Bone marrow (tissue), 2 donors: ENCODE measurements around the gene TRABD2A.

Source experiments
- DNase-seq, 2 donors: peaks; one replicate each; lab custom pipeline; 2025; lab: John Stamatoyannopoulos, UW

TRABD2A gene

DNA sequence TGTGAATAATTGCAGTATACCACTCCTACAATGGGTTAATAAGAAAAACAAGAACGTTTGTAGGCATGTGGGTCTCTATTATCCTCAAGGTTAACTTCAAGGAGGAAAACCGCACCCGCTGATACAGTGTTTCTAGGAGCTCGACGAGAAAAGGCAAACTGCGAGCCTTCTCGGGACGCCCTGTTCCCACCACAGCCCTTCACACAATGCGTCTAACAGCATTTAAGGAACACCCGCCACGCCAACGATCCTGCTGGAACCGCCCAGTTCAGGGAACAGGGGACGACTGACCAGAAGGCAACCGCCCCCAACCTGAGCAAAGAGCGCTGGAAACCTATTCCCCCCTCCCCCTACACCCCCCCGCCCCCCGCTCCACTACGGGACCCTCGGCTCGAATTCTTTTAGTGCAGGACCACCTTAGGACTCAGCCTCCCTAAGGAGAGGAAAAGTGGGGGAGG is 23.9 kb upstream of the TRABD2A start:
- DNase-seq = no peak

DNA sequence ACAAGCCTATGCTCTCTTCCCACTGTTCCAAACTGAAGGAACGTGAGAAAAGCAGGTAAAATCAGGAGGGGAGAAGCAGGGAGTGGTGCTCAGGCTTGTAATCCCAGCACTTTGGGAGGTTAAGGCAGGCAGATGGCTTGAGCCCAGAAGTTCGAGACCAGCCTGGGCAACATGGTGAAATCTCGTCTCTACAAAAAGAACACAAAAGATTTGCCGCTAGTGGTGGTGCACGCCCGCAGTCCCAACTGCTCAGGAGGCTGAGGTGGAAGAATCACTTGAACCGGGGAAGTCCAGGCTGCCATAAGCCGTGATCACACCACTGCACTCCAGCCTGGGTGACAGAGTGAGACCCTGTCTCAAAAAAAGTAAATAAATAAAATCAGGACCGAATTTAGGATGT is 23.3 kb upstream of the TRABD2A start:
- no peak for DNase-seq

- no peak for DNase-seq
Measured at GRCh38 chr2:84902526-84902925, 21.6 kb upstream of the TRABD2A start.

DNA sequence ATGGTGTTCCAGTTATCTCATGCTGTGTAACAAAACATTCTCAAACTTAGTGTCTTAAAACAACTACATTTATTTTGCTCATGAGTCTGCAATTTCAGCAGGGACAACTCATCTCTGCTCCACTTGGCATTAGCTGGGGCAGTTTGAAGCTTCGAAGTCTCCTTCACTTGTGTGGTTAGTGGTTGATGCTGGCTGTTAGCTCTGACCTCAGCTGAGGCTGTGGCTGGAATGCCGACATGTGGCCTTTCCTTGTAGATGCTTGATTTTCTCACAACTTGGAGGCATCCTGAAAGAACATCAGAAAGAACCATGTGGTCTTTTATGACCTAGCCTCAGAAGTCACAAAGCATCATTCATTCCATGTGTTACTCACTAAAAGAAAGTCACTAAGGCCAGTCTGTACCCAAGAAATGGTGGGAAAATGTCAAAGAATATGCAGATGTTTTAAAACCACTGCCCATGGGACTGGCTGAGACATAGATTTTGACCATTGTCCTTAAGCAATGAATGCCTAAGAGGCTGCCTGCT is 20.8 kb upstream of the TRABD2A start:
- no peak for DNase-seq

GRCh38 chr2:84900971-84901370 is 20.1 kb upstream of the TRABD2A start:
- no peak for DNase-seq

- DNase-seq = no peak
Measured at GRCh38 chr2:84899304-84900204, 18.7 kb upstream of the TRABD2A start.

GRCh38 chr2:84897773-84898172 is 16.9 kb upstream of the TRABD2A start:
- no peak for DNase-seq

DNA sequence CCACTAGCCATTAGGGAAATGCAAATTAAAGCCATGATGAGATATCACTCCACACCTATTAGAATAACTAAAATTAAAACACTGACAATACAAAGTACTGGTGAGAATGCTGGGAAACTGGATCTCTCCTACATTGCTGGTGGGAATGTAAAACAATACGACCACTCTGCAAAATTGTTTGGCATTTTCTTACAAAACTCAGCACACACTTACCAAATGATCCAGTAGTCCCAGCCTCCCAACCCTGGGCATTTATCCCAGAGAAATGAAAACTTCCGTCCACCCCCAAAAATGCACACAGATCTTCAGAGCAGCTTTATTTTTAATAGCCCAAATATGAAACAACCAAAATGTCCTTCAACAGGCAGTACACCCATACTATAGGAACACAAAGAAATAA is 15.7 kb upstream of the TRABD2A start:
- no peak for DNase-seq

GRCh38 chr2:84894758-84895520 is 14.1 kb upstream of the TRABD2A start:
- DNase-seq = peak in 1 of 2 donors; percentile 35

- no peak for DNase-seq
Measured at GRCh38 chr2:84894131-84894586, 13.3 kb upstream of the TRABD2A start.

GRCh38 chr2:84891355-84892010 is 10.6 kb upstream of the TRABD2A start:
- no peak for DNase-seq

DNA sequence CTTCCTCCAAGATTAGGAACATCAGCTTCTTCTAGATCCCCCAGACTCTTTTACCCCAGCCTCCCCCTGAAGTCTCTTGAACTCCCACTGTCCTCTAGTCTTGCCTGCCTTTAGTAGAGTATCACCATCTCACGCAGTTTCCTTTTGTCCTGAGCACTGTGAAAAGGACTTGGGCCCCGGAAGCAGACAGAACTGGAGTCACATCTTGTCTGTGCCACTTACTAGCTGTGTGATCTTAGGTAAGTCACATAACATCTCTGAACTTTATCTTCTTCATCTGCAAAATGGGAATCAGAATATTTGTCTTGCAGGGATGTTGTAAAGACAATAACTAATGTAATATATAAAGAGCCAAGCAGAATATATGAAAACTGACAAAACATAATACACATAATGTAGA is 8.4 kb upstream of the TRABD2A start:
- DNase-seq = no peak

GRCh38 chr2:84888401-84889276 is 7.8 kb upstream of the TRABD2A start:
- DNase-seq = peak; percentile 25 to 90

DNA sequence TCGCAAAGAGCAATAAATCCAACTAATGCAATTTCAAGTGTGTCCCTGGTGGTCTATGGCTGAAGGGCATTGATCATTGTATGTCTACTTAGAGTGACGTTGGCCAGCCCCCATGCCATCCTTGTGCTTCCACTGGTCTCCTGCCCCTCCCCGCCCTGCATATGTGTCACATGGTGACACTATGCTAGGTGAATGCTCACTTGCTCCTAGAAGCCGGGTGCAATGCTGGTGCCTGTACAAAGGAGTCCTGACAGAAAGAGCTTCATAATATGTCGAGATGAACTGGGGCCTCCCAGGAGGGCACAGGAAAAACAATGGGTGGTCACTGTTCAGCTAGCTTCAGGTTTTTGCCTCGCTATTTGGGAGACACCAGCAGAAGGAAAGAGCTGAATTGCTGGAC is 5.9 kb upstream of the TRABD2A start:
- DNase-seq = no peak

DNA sequence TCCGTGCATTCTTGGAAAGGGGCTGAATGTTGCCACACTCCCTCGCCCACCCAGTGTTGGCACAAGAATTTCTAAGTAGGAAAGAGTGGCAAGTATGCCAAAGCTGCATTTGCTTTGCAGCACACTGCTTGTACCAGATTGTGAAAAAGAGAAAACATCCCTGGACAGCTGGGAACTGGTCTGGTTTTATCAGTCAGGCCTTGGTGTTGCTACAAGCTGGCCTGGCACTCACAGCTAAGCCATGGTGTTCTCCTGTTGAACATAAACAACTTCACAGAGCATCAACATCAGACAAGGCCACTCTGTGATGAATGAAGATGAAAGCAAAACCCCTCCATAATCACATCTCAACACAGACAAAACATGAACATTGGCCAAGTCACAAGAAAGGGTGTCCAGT is 4.2 kb upstream of the TRABD2A start:
- DNase-seq = no peak

- DNase-seq = no peak
Measured at GRCh38 chr2:84884449-84884848, 3.6 kb upstream of the TRABD2A start.

DNA sequence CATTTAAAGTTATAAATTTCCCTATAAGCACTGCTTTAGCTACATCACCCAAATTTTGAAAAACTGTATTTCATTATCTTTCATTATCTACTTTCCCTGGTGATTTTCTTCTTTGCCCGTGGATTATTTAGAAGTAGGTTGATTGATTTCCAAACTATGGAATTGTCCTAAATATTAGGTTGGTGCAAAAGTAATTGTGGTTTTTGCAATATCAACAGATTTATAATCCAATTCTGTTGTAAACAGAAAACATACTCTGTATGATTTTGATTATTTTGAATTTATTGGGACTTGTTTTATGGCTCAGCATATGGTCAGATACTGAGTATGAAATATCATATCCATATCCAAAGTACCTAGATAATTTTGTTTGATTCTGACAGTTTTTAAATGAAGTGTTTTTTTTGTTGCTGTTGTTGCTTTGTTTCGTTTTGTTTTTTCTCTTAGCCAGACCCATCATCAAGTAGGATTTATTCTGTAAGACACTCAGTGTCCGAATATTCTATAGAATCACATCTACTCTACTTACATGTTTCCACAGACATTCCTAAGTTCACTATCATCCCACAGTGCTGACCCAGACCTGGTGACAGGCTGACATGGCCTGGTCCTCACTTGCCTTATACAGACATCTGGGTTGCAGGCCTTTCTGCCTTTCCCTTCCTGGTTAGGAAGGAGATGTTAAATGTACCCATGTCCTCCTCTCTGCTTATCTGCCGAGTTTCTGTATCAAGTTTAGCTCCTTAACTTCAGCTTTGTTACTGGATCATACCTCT is 2.1 kb upstream of the TRABD2A start:
- DNase-seq = no peak

- no peak for DNase-seq
Measured at GRCh38 chr2:84882414-84882738, 1.5 kb upstream of the TRABD2A start.

DNA sequence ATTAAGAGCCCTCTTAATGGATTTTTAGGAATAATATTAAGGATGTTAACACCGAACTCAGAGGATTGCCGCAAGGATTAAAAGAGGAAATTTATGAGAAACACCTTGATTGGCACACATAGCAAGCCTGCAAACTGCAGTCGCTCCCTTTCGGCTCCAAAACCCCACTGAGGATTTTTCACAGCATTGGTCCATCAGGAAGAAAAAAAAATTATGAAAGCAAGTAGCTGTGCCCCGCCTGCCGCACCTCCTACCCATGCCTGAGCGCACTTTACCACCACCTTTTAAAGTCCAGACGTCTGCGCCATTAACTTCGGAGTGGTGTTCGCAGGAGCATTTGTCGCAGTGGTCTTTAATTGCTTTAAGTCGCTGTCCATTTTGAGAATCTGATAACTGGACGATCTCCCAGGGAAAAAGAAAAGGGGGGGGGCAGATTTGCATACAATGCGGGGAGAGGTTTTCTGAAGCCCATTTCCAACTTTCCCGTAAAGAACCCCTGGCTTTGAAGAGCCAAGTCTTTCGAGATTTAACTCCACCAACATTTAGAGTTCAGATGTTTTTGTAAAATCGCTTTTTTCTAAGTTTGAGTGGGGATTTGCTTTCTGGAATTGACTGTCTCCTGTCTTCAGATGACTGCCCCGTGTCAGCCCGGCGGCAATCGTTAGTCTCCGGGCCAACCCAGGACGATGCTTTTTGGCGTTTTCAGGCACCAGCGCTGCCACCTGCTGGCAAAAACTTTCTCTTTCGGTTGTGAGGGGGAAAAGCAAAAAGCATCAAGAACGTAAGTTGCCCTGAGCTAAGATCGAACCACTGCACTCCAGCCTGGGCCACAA is 913 bp upstream of the TRABD2A start:
- peak; percentile 30 to 68 for DNase-seq

DNA sequence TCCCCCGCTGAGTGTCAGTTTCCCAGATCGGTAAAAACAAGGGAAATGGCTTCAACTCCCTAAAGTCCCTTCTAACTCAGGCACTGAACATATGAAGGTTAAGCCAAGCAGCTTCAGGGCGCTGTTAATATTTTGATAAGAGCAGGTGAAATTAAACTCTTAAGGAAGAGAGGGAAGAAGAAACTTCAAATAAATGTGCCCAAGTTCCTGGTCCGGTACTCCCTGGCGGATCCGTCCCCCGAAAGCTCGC is 564 bp downstream of the TRABD2A start:
- DNase-seq = no peak
